ENCODE measurements around the gene MRPL20.
A peak's percentile ranks its signal among the peaks of the same experiment; 100 is the strongest.
"Not testable (repeated sequence)": the region's sequence is repeated elsewhere in the genome, so short reads cannot be mapped to it uniquely, and the experiment has no call there.

Gene MRPL20

GRCh38 chr1:1419813-1420653 is 12.9 kb upstream of the MRPL20 start:
- Histone ChIP-seq H3K9ac (ENCODE audit: low read depth in 1 of 2, low read length in 2 of 2) (no peak overlapping the region), H3K27ac (ENCODE audit: low read depth, low read length) (peak overlapping the region; percentile 20), H3K4me1 (ENCODE audit: control insufficient read depth in 1 of 2, insufficient read depth in 2 of 2, low read length in 2 of 2) (no peaks in the 10 kb centered on the region), H3K9me3 (ENCODE audit: control insufficient read depth in 1 of 2, low read length in 2 of 2) (no peaks in the 10 kb centered on the region), H3K4me3 (ENCODE audit: low read depth in 1 of 2, low read length in 2 of 2) (peak overlapping the region in 1 of 2 donors; percentile 15), H3K36me3 (ENCODE audit: control insufficient read depth in 1 of 2, insufficient read depth in 2 of 2, low read length in 2 of 2) (no peaks in the 10 kb centered on the region), H3K27me3 (ENCODE audit: control insufficient read depth in 1 of 2, insufficient read depth in 2 of 2, low read length in 2 of 2) (peaks cover 0 to 2% of the 10 kb centered on the region in 2 donors)

DNA sequence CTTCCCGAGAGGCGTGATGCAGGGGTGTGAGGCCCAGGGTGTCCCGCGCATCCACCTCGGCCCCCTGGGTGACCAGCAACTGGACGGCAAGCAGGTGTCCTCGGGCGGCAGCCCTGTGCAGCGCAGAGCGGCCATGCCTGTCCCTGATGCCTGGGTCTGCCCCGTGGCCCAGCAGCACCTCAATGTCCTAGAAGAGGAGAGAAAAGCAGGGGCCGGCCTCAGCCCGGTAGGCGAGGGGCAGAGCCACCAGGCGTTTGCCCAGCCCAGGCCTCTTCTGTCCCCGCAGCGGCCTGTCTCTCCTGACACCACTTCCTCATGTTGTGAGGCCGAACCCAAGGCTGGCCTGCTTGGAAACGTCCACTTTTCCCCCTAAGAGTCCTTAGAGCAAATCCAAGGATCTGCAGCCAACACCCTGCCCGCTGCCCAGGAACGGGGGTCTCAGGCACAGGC is 12.3 kb upstream of the MRPL20 start:
- H3K9ac ChIP-seq (ENCODE audit: low read depth in 1 of 2, low read length in 2 of 2): no peak overlapping the region

GRCh38 chr1:1418464-1419362 is 11.6 kb upstream of the MRPL20 start:
- H3K4me3 ChIP-seq (ENCODE audit: low read depth in 1 of 2, low read length in 2 of 2): no peak overlapping the region
- H3K9ac ChIP-seq (ENCODE audit: low read depth in 1 of 2, low read length in 2 of 2): no peak overlapping the region
- H3K36me3 ChIP-seq (ENCODE audit: control insufficient read depth in 1 of 2, insufficient read depth in 2 of 2, low read length in 2 of 2): no peaks in the 10 kb centered on the region
- no peak overlapping the region for H3K27ac ChIP-seq (ENCODE audit: low read depth, low read length)
- H3K9me3 ChIP-seq (ENCODE audit: control insufficient read depth in 1 of 2, low read length in 2 of 2): no peaks in the 10 kb centered on the region
- H3K4me1 ChIP-seq (ENCODE audit: control insufficient read depth in 1 of 2, insufficient read depth in 2 of 2, low read length in 2 of 2): no peaks in the 10 kb centered on the region
- peaks cover 0 to 2% of the 10 kb centered on the region in 2 donors for H3K27me3 ChIP-seq (ENCODE audit: control insufficient read depth in 1 of 2, insufficient read depth in 2 of 2, low read length in 2 of 2)

More for the DNA sequence above, 12.3 kb upstream of the MRPL20 start:
- Histone ChIP-seq H3K9me3 (ENCODE audit: control insufficient read depth in 1 of 2, low read length in 2 of 2) (no peaks in the 10 kb centered on the region), H3K27ac (ENCODE audit: low read depth, low read length) (peak overlapping the region; percentile 20), H3K4me3 (ENCODE audit: low read depth in 1 of 2, low read length in 2 of 2) (peak overlapping the region in 1 of 2 donors; percentile 15), H3K27me3 (ENCODE audit: control insufficient read depth in 1 of 2, insufficient read depth in 2 of 2, low read length in 2 of 2) (peaks cover 0 to 2% of the 10 kb centered on the region in 2 donors), H3K4me1 (ENCODE audit: control insufficient read depth in 1 of 2, insufficient read depth in 2 of 2, low read length in 2 of 2) (no peaks in the 10 kb centered on the region), H3K36me3 (ENCODE audit: control insufficient read depth in 1 of 2, insufficient read depth in 2 of 2, low read length in 2 of 2) (no peaks in the 10 kb centered on the region)

DNA sequence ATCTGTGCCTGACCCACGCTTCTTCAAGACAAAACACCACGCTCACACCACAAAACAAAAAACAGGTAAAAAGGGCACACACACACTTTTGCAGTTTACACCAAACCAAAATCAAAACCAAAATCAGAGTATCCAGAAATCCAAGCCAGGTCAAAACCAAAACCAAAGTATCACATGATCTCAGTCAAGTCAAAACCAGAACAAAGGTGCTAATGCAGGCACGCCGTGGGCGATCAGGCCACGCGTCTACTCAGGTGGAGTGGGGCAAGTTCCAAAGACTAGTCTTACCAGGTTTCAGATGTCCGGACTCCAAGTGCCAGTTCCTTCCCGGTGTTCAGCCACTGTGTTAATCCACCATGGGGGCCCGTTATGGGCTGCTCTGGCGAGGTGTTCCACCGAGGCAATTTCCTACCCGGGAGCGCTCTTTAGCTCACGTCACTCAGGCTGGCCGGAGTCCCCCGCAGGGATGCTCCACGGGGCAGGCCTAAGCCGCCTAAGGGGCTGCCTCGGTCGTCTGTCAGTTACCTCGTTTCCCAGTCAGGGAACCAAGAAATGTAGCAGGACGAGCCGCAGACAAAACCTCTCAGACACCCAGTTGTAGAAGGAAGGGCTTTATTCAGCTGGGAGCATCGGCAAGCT is 10.9 kb upstream of the MRPL20 start:
- not testable (repeated sequence) for H3K9me3 ChIP-seq (ENCODE audit: control insufficient read depth in 1 of 2, low read length in 2 of 2); H3K27me3 ChIP-seq (ENCODE audit: control insufficient read depth in 1 of 2, insufficient read depth in 2 of 2, low read length in 2 of 2); H3K4me3 ChIP-seq (ENCODE audit: low read depth in 1 of 2, low read length in 2 of 2); H3K36me3 ChIP-seq (ENCODE audit: control insufficient read depth in 1 of 2, insufficient read depth in 2 of 2, low read length in 2 of 2); H3K27ac ChIP-seq (ENCODE audit: low read depth, low read length); H3K9ac ChIP-seq (ENCODE audit: low read depth in 1 of 2, low read length in 2 of 2); H3K4me1 ChIP-seq (ENCODE audit: control insufficient read depth in 1 of 2, insufficient read depth in 2 of 2, low read length in 2 of 2)

DNA sequence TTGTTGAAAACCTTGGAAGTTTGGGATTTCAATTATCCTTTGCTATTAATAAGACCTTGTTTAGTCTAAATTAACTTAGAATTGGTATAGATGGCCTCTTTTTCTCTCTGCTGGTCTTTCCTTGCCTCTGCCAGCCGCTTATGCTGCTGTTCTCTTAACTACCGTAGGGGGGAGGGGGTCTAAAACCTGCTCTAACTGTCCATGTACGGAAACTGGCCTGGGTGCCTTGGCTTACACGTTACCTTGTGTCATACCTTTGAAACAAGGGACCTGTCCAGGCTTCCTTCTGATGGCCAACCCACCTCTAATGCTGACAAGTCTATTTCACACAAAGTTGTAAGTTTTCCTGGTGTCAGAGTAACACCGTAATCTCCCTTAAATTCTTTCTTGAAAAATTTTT is 10.3 kb upstream of the MRPL20 start:
- not testable (repeated sequence) for H3K9ac ChIP-seq (ENCODE audit: low read depth in 1 of 2, low read length in 2 of 2); H3K36me3 ChIP-seq (ENCODE audit: control insufficient read depth in 1 of 2, insufficient read depth in 2 of 2, low read length in 2 of 2); H3K4me3 ChIP-seq (ENCODE audit: low read depth in 1 of 2, low read length in 2 of 2); H3K4me1 ChIP-seq (ENCODE audit: control insufficient read depth in 1 of 2, insufficient read depth in 2 of 2, low read length in 2 of 2); H3K27me3 ChIP-seq (ENCODE audit: control insufficient read depth in 1 of 2, insufficient read depth in 2 of 2, low read length in 2 of 2); H3K9me3 ChIP-seq (ENCODE audit: control insufficient read depth in 1 of 2, low read length in 2 of 2); H3K27ac ChIP-seq (ENCODE audit: low read depth, low read length)

- Histone ChIP-seq H3K27me3 (ENCODE audit: control insufficient read depth in 1 of 2, insufficient read depth in 2 of 2, low read length in 2 of 2) (no peaks in the 10 kb centered on the region), H3K27ac (ENCODE audit: low read depth, low read length) (no peak overlapping the region), H3K4me3 (ENCODE audit: low read depth in 1 of 2, low read length in 2 of 2) (no peak overlapping the region), H3K9me3 (ENCODE audit: control insufficient read depth in 1 of 2, low read length in 2 of 2) (no peaks in the 10 kb centered on the region), H3K36me3 (ENCODE audit: control insufficient read depth in 1 of 2, insufficient read depth in 2 of 2, low read length in 2 of 2) (no peaks in the 10 kb centered on the region), H3K9ac (ENCODE audit: low read depth in 1 of 2, low read length in 2 of 2) (no peak overlapping the region), H3K4me1 (ENCODE audit: control insufficient read depth in 1 of 2, insufficient read depth in 2 of 2, low read length in 2 of 2) (no peaks in the 10 kb centered on the region)
Observed at GRCh38 chr1:1415751-1416150, 8.7 kb upstream of the MRPL20 start.

- H3K9ac ChIP-seq (ENCODE audit: low read depth in 1 of 2, low read length in 2 of 2): not testable (repeated sequence)
Observed at GRCh38 chr1:1412311-1412902, 5.3 kb upstream of the MRPL20 start.

GRCh38 chr1:1411626-1412025 is 4.5 kb upstream of the MRPL20 start:
- Histone ChIP-seq H3K27me3 (ENCODE audit: control insufficient read depth in 1 of 2, insufficient read depth in 2 of 2, low read length in 2 of 2) (no peaks in the 10 kb centered on the region), H3K9ac (ENCODE audit: low read depth in 1 of 2, low read length in 2 of 2) (no peak overlapping the region), H3K36me3 (ENCODE audit: control insufficient read depth in 1 of 2, insufficient read depth in 2 of 2, low read length in 2 of 2) (no peaks in the 10 kb centered on the region), H3K4me3 (ENCODE audit: low read depth in 1 of 2, low read length in 2 of 2) (no peak overlapping the region), H3K27ac (ENCODE audit: low read depth, low read length) (no peak overlapping the region), H3K4me1 (ENCODE audit: control insufficient read depth in 1 of 2, insufficient read depth in 2 of 2, low read length in 2 of 2) (peaks cover 4 to 8% of the 10 kb centered on the region in 2 donors), H3K9me3 (ENCODE audit: control insufficient read depth in 1 of 2, low read length in 2 of 2) (no peaks in the 10 kb centered on the region)

More at GRCh38 chr1:1412311-1412902, 5.3 kb upstream of the MRPL20 start:
- not testable (repeated sequence) for H3K4me3 ChIP-seq (ENCODE audit: low read depth in 1 of 2, low read length in 2 of 2); H3K27ac ChIP-seq (ENCODE audit: low read depth, low read length); H3K4me1 ChIP-seq (ENCODE audit: control insufficient read depth in 1 of 2, insufficient read depth in 2 of 2, low read length in 2 of 2); H3K9me3 ChIP-seq (ENCODE audit: control insufficient read depth in 1 of 2, low read length in 2 of 2); H3K36me3 ChIP-seq (ENCODE audit: control insufficient read depth in 1 of 2, insufficient read depth in 2 of 2, low read length in 2 of 2); H3K27me3 ChIP-seq (ENCODE audit: control insufficient read depth in 1 of 2, insufficient read depth in 2 of 2, low read length in 2 of 2)

- not testable (repeated sequence) for H3K36me3 ChIP-seq (ENCODE audit: control insufficient read depth in 1 of 2, insufficient read depth in 2 of 2, low read length in 2 of 2); H3K9me3 ChIP-seq (ENCODE audit: control insufficient read depth in 1 of 2, low read length in 2 of 2); H3K27ac ChIP-seq (ENCODE audit: low read depth, low read length)
Observed at GRCh38 chr1:1410238-1410637, 3.1 kb upstream of the MRPL20 start.

More at GRCh38 chr1:1410238-1410637, 3.1 kb upstream of the MRPL20 start:
- H3K4me1 ChIP-seq (ENCODE audit: control insufficient read depth in 1 of 2, insufficient read depth in 2 of 2, low read length in 2 of 2): peaks cover 13 to 20% of the 10 kb centered on the region in 2 donors
- H3K4me3 ChIP-seq (ENCODE audit: low read depth in 1 of 2, low read length in 2 of 2); H3K27me3 ChIP-seq (ENCODE audit: control insufficient read depth in 1 of 2, insufficient read depth in 2 of 2, low read length in 2 of 2); H3K9ac ChIP-seq (ENCODE audit: low read depth in 1 of 2, low read length in 2 of 2): not testable (repeated sequence)
